H7 (cell line): ENCODE measurements around the gene FITM1. TPM values are rescaled to one million over a fixed set of nuclear protein-coding genes. Genes with fewer than 3 reads are reported as not detected.
A peak's percentile ranks its signal among the peaks of the same experiment; 100 is the strongest.

Experiments used
- DNase-seq: peaks from one replicate; pipeline ENCODE4 v3.0.0; 2012
- H3K27me3 ChIP-seq: 2 replicates; pipeline ENCODE4 v1.6.0; 2011; ENCODE audit warnings: mild to moderate bottlenecking, low read length; ENCODE audit not compliant: control insufficient read depth, insufficient read depth
- H3K36me3 ChIP-seq: replicated peaks from 2 replicates; pipeline ENCODE4 v1.5.1; 2011; ENCODE audit warnings: low read length; ENCODE audit not compliant: control insufficient read depth, insufficient read depth
- H3K4me3 ChIP-seq: 2 replicates; pipeline ENCODE4 v1.5.1; 2011; ENCODE audit warnings: low read depth, mild to moderate bottlenecking, control low read depth, low read length, moderate library complexity; ENCODE audit not compliant: insufficient read depth
- total RNA-seq: library from RNA; depleted of rRNA; stranded (reverse); fragments of >200 nt; shearing (Covaris generic); gene quantifications from 2 replicates; pipeline ENCODE4 v1.2.3, GENCODE V29; 2014; rRNA removed

Gene FITM1, protein sequence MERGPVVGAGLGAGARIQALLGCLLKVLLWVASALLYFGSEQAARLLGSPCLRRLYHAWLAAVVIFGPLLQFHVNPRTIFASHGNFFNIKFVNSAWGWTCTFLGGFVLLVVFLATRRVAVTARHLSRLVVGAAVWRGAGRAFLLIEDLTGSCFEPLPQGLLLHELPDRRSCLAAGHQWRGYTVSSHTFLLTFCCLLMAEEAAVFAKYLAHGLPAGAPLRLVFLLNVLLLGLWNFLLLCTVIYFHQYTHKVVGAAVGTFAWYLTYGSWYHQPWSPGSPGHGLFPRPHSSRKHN
- not detected in 2 replicates for total RNA-seq

DNA sequence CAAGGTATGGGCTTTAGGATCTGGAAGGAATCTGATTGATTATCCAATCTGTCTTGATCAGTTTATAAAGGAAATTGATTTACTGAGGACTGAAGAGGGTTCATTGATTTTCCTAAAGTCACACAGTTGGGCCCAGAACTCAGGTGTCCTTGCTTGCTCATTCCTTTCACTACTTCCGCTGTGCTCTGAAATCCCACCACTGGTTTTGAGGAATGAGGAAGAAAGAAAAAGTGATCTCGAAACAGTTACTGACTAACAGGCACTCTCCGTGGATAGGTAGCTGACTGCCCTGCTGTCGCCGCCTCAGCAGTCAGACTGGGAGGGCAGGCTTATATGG is at the start of gene FITM1:
FITM1 (plus strand) TSS at position 280 of the 337 bp plus-strand sequence. CDS start 905 bp downstream, outside the sequence.
- no peak within 1 kb of the TSS for H3K4me3 ChIP-seq
- H3K27me3 ChIP-seq = no peaks in the 10 kb centered on the region
- no peak for DNase-seq
- H3K36me3 ChIP-seq = no peaks in the 10 kb centered on the region

DNA sequence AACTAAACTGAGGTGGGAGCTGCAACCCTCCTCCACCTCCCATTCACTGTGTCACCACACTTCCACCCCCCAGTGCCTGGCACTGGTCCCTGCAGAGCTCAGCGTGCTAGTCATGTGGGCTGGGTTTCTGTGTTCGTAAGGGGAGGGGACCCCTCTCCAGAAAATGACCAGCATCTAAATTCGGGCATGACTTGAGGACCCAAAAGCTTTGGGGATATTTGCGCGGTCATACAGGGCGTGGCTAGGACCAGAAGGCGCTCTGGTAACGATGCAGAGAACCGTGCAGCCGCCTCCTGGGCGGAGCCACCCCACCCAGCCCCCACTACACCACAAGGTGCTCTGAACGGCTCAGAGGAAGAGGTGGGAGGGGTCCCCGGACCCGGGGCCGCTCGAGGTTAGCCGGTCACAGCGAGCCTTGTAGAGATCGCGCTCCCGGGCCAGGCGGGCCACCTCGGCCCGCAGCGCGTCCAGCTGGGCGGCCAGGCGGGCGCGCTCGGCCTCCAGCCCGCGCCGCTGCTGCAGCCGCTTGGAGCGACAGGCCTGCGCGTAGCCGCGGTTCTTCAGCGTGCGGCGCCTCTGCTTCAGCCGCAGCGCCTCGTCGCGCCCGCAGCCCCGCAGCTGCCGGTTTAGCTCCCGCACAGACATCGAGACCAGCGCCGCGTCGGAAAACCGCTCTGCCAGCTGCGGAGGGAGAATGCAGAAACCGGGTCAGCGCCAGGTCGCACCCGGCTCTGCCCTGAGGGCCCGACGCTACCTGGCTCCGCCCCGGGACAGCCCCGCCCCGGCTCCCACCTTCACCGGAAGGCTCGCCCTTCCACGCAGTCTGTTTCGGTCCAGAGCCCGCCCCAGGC is 49.3 kb upstream of the FITM1 start:
- peak; percentile 94 for DNase-seq
- Histone ChIP-seq H3K36me3 (no peaks in the 10 kb centered on the region), H3K4me3 (peak overlapping the region; percentile 75), H3K27me3 (peaks cover 21% of the 10 kb centered on the region)

DNA sequence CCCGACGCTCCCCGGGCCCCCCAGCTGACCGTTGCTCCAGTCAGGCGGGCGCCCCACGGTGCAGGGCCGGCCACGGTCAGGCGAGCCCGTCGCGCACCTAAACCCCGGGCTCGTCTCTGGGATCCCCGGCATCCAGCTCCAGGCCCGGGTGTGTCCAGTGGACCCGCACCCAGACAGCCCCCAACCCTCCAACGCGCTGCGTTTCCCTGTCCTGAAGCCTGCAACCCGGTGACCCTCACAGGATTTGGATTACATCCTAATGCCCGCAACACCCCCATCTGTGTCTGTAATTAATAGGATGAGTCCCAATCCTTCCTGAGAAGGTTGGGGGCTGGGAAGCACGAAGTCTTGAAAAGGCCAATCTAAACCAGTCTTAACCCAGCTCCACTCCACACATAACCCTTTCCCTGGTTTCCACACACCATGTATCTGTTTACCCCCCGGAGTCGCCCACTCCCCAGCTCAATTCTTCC is 48.7 kb upstream of the FITM1 start:
- H3K36me3 ChIP-seq = no peaks in the 10 kb centered on the region
- H3K4me3 ChIP-seq = peak overlapping the region; percentile 75
- no peak for DNase-seq
- peaks cover 21% of the 10 kb centered on the region for H3K27me3 ChIP-seq

DNA sequence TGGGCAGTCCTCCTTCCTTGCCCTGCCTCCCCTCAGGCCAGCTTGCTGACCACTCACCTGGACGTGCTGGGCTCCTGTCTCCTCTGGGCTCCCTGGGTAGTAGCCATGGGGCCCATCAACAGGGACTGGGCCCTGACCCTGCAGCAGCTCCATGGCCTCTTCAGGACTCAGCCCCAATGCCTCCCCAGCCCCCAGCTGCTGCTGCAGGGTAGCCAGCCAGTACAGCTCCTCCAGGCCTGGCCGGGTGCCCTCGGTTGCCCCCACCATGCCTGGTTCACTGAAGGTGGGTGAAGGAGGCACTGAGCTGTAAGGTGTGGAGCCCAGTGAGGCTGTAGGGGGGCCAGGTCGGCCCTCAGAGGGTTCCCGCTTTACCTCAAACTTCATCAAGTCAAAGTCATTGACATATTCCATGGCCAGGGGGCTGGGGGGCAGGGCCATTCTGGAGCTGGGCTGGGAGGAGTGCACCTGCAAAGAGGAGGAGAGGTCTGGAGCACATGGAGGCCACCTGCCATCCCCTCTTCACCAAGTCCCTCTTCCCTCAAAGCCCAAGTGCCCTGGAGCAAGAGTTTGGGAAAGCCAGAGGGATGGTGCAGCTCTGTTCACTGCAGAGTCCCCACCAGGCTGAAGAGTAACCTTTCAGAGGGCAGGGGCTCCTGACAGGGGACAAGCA is 47.9 kb upstream of the FITM1 start:
- no peak for DNase-seq
- Histone ChIP-seq H3K27me3 (peaks cover 21% of the 10 kb centered on the region), H3K36me3 (no peaks in the 10 kb centered on the region), H3K4me3 (no peak overlapping the region)

DNA sequence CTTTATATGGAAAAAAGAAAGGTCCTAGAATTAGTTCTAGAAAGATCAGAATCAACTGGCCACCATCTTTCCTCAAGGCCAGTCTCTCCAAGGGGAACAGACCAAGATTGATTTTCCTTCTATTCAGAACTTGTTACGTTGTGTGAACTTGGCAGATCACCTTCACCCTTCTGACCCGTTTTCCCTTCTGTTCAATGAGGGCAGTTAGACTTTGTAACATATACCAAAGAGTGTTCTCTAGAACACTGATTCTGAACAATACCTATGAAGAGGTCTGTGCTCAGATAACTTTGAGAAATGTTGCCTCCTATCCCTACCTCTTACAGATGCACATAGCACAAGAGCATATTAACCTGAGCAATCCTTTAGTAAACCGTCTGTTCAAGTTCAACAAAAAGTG is 47.0 kb upstream of the FITM1 start:
- Histone ChIP-seq H3K27me3 (peaks cover 21% of the 10 kb centered on the region), H3K36me3 (no peaks in the 10 kb centered on the region), H3K4me3 (no peak overlapping the region)
- no peak for DNase-seq

DNA sequence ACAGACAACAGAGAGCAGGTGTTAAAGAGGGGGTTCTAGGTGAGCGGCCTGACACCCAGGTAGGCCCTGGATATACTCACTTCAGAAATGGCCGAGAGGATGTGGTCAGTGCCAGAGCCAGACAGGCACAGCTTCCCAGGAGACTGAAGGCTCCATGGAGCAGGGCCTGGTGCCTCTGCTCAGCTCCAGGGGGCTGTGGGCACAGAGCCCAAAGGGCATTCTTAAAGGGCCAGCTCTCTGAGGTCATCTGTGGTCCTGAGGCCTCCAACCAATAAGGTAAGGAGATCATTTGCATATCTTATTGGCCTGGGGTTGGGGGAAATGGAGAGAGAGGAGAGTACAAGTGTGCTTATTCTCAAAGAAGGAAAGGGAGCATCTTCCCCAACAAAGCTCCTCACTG is 46.0 kb upstream of the FITM1 start:
- Histone ChIP-seq H3K36me3 (no peaks in the 10 kb centered on the region), H3K4me3 (no peak overlapping the region), H3K27me3 (peaks cover 21% of the 10 kb centered on the region)
- no peak for DNase-seq

DNA sequence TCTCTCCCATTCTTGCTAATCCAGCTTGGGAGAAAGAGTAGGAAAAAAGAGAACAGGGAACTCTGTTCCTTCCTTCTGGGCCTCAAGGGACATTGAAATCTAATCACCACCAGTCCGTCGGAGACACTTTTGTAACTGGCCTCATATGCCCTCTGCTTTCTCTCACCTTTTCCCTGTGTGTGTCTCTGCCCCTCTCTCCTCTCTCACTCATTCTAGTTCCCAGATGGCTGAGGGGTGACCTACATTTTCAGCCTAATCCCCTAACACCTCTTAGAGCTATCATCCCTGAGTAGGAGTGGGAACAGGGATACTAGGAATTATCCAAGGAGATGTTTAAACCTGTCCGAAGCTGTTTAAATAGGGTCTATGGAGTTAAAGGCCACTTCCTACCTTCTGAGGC is 45.2 kb upstream of the FITM1 start:
- no peak overlapping the region for H3K4me3 ChIP-seq
- peaks cover 19% of the 10 kb centered on the region for H3K27me3 ChIP-seq
- H3K36me3 ChIP-seq = no peaks in the 10 kb centered on the region
- DNase-seq = no peak

DNA sequence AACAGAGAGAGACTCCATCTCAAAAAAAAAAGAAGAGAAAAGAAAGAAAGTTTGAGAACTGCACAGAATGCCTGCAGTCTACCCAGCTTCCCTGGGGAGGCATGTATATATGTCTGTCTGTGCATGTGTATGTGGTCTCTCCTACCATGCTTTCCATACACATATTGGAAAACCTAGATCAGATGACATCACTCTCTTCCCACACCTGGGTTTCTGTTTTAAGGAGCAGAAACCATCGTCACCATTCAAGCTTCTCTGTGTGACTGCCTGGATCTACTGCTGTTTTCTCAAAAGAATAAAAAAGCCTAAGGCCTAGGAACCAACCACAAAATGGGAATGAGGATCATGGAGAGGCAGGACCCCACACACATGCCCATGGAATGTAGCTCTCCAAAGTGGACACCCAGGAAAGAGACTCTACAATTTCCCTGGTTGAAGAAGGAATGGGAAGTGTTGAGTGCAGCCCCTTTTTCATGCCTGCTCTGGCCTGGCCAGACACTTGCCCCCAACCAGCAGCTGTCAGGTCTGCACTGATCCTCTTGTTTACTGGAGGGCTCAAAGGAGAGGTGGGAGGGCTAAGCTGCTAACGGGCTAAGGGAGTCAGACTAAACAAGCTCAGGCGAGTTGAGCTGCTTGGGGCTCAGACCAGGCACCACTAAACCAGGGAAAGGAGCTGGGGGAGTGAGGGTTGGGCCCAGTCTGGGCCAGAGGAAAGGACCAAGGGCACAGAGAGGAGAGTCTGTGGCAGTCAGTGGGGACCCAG is 44.1 kb upstream of the FITM1 start:
- peaks cover 15% of the 10 kb centered on the region for H3K27me3 ChIP-seq
- no peaks in the 10 kb centered on the region for H3K36me3 ChIP-seq
- no peak for DNase-seq
- H3K4me3 ChIP-seq = no peak overlapping the region

DNA sequence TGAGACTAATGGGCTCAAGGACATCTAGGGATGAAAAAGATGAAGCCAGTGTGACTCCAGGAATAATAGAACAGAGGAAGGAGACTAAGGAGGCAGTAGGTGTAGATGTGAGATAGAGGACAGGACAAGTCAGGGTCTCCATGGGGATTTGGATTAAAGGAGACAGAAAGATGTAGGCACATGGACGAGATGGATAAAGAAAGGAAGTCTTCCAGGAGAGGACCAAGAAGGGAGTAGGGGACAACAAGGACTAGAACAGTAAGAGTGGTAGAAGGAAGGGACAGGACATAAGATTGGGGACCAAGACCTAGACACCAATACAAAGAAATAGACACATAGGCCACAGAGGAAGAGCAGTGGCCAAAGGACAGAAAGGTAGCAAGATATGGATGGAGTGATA is 43.5 kb upstream of the FITM1 start:
- Histone ChIP-seq H3K4me3 (no peak overlapping the region), H3K27me3 (peaks cover 10% of the 10 kb centered on the region), H3K36me3 (no peaks in the 10 kb centered on the region)
- no peak for DNase-seq

DNA sequence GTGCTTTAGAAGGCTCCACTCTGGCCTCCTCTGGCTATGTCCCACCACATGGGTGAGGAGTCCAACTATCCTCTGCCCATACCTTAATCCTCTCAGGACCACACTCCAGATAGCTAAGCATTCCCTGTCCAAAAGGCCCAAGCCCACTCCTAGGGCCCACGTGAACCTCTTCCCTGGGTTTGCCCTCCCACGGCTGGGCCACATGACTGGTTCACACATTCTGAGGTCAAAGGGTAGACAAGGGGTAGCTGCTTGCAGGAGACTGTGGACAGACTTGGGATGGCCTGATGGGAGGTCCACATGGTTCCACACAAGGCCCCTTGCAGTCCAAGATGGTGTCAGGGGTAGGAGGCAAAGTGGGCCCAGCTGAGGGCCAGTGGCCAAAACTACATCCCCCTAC is 42.4 kb upstream of the FITM1 start:
- Histone ChIP-seq H3K4me3 (no peak overlapping the region), H3K36me3 (no peaks in the 10 kb centered on the region), H3K27me3 (peaks cover 2% of the 10 kb centered on the region; the same call in 1 of the 2 replicates)
- DNase-seq = no peak

DNA sequence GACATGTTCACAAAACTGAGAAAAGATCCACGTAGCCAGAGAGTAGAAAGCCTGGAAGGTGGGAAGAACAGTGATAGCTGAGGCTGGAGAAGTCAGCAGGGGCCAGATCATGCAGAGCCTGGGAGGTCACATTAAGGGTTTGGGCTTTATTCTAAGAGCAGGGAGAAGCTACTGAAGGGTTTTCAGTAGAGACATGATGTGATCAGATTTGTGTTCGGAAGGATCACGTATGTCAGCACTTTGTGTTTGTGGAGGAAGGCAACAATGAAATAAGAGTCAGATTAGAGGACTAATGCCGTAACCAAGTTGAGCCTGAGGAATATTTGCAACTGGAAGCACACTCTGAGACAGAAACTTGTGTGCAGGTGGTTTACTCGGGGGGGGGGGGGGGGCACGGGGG is 40.6 kb upstream of the FITM1 start:
- Histone ChIP-seq H3K4me3 (no peak overlapping the region), H3K27me3 (peaks cover 2% of the 10 kb centered on the region; the same call in 1 of the 2 replicates), H3K36me3 (no peaks in the 10 kb centered on the region)
- no peak for DNase-seq

DNA sequence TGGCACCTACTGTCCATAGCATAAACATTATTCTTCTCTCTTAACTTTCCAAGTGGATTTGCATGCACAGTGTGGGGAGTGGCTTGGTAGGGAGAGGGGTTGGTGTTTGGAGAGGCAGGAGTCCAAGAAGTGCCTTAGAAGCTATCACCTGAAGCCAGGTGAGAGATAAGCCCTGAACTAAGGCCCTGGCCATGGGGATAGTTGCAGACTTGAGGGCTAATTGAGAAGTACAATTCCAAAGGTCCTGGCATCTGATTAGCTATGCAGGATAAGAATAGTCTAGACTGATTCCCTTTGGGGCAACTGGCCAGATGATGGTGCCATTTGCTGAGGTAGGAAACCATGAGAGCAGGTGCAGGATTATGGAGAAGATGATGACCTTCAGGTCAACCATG is 38.4 kb upstream of the FITM1 start:
- H3K36me3 ChIP-seq = peaks cover 11% of the 10 kb centered on the region
- no peak for DNase-seq
- no peaks in the 10 kb centered on the region; the same call in 1 of the 2 replicates for H3K27me3 ChIP-seq
- no peak overlapping the region for H3K4me3 ChIP-seq

DNA sequence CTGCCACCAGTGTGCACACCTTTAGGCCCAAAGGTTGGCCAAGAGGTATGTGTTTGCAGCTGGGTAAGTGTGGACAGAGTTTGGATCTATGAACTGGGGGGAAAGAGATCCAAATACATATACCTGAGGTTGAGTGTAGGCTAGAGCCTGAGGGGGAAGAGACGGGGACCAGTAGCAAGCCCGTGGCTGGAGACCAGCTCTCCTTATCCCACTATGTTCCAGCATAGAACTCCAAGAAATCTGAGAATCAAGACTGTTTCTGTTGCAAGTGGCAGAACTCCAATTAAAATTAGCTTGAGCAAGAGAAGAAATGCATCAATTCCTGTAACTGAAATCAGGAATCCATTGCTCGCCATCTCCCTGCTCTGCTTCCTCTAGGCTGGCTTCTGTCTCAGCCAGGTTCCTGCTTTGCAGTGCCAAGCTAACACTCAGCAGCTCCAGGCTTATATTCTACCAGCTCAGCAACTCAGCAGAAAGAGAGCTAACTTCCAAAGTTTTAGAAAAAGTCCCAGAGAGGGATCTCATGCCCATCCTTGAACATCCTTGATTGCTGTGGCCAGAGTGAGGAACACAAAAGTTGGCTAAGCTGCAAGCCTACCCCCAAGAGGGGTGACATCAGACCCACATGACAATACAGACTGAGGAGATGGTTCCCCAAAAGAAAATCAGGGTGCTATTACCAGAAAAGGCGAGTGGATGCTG is 37.8 kb upstream of the FITM1 start:
- H3K4me3 ChIP-seq = no peak overlapping the region
- H3K36me3 ChIP-seq = peaks cover 11% of the 10 kb centered on the region
- H3K27me3 ChIP-seq = no peaks in the 10 kb centered on the region; the same call in 1 of the 2 replicates
- DNase-seq = no peak
